ENCODE data around the gene NPPA. TPM values are rescaled to one million over a fixed set of nuclear protein-coding genes. Genes with fewer than 3 reads are reported as not detected.

NPPA gene
- total RNA-seq, 1 experiment from 2014 or later = not detected

DNA sequence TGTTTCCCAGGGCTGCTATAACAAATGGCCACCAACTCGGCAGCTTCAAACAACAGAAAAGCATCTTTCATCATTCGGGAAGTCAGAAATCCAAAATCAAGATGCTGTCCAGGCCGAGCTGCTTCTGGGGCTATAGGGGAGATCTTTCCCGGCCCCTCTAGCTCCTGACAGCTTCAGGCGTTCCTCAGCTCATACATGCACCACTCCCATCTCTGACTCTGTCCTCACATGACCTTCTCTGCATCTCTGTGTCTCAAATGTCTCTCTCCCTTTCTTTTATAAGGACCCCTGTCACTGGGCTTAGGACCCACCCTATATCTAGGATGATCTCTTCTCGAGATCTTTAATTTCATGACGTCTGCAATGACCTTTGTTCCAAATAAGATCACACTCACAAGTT lies 25.0 kb upstream of the NPPA start:
- Histone ChIP-seq H2AFZ (no peak overlapping the region), H3K4me3 (no peak overlapping the region), H4K20me1 (ENCODE audit: insufficient read depth) (no peaks in the 10 kb centered on the region), H3K36me3 (ENCODE audit: low read depth) (no peaks in the 10 kb centered on the region), H3K27ac (no peak overlapping the region), H3K4me2 (no peak overlapping the region), H3F3A (ENCODE audit: insufficient read depth, low read depth) (no peaks in the 10 kb centered on the region), H3K9me2 (ENCODE audit: insufficient read depth) (no peaks in the 10 kb centered on the region), H3K9me3 (ENCODE audit: insufficient read depth, low read depth) (no peaks in the 10 kb centered on the region), H3K27me3 (ENCODE audit: insufficient read depth, low read depth) (peaks cover 57% of the 10 kb centered on the region), H3K79me2 (ENCODE audit: low read depth) (no peaks in the 10 kb centered on the region), H3K4me1 (replicated peaks; ENCODE audit: insufficient read depth) (no peaks in the 10 kb centered on the region)
- ChIA-PET CTCF (no interaction called here), POLR2A (ENCODE audit: unreplicated experiment) (interaction anchor here (0.7 kb wide), 1 partner anchor 389 kb away, joined by 3 read pairs; no protein-coding TSS in a partner anchor)
- no peak for TF ChIP-seq EZH2 (IDR thresholded peaks at IDR 0.05; ENCODE audit: low read depth)
- BruUV-seq (replicated peaks) = no TSS peak
- DNase-seq = no peak
- intact Hi-C loops (cut with micrococcal nuclease; ENCODE audit: unreplicated experiment) = no loop called here

GRCh38 chr1:11869650-11870207 lies 22.1 kb upstream of the NPPA start:
- no peaks in the 10 kb centered on the region for H3F3A ChIP-seq (ENCODE audit: insufficient read depth, low read depth)
- H3K4me2 ChIP-seq = no peak overlapping the region
- POLR2A ChIA-PET (ENCODE audit: unreplicated experiment) = no interaction called here
- H3K4me1 ChIP-seq (replicated peaks; ENCODE audit: insufficient read depth) = no peaks in the 10 kb centered on the region
- H3K27ac ChIP-seq = no peak overlapping the region
- H3K79me2 ChIP-seq (ENCODE audit: low read depth) = no peaks in the 10 kb centered on the region
- H2AFZ ChIP-seq = no peak overlapping the region
- no peaks in the 10 kb centered on the region for H3K36me3 ChIP-seq (ENCODE audit: low read depth)
- TF ChIP-seq EZH2 (IDR thresholded peaks at IDR 0.05; ENCODE audit: low read depth) = no peak
- no peak for TF ChIP-seq CTCF (conservative IDR thresholded peaks at IDR 0.05)
- H3K4me3 ChIP-seq = no peak overlapping the region
- H3K27me3 ChIP-seq (ENCODE audit: insufficient read depth, low read depth) = peaks cover 53% of the 10 kb centered on the region
- H3K9me2 ChIP-seq (ENCODE audit: insufficient read depth) = no peaks in the 10 kb centered on the region
- H4K20me1 ChIP-seq (ENCODE audit: insufficient read depth) = no peaks in the 10 kb centered on the region
- no TSS peak for BruUV-seq (replicated peaks)
- no peaks in the 10 kb centered on the region for H3K9me3 ChIP-seq (ENCODE audit: insufficient read depth, low read depth)
- no peak for DNase-seq
- intact Hi-C loops (cut with micrococcal nuclease; ENCODE audit: unreplicated experiment) = no loop called here
- CTCF ChIA-PET = interaction anchor here (0.5 kb wide), 1 partner anchor 38 kb away, joined by 4 read pairs; no protein-coding TSS in a partner anchor

- ChIA-PET POLR2A (ENCODE audit: unreplicated experiment) (no interaction called here), CTCF (no interaction called here)
- H3K27ac ChIP-seq = no peak overlapping the region
- H3K79me2 ChIP-seq (ENCODE audit: low read depth) = no peaks in the 10 kb centered on the region
- no peak for TF ChIP-seq CTCF (conservative IDR thresholded peaks at IDR 0.05)
- no peak for TF ChIP-seq EZH2 (IDR thresholded peaks at IDR 0.05; ENCODE audit: low read depth)
- peaks cover 53% of the 10 kb centered on the region for H3K27me3 ChIP-seq (ENCODE audit: insufficient read depth, low read depth)
- no peaks in the 10 kb centered on the region for H3F3A ChIP-seq (ENCODE audit: insufficient read depth, low read depth)
- no peak overlapping the region for H3K4me2 ChIP-seq
- no peak overlapping the region for H2AFZ ChIP-seq
- no peaks in the 10 kb centered on the region for H3K4me1 ChIP-seq (replicated peaks; ENCODE audit: insufficient read depth)
- no peaks in the 10 kb centered on the region for H4K20me1 ChIP-seq (ENCODE audit: insufficient read depth)
- intact Hi-C loops (cut with micrococcal nuclease; ENCODE audit: unreplicated experiment) = no loop called here
- no peaks in the 10 kb centered on the region for H3K9me2 ChIP-seq (ENCODE audit: insufficient read depth)
- no peak for DNase-seq
- H3K9me3 ChIP-seq (ENCODE audit: insufficient read depth, low read depth) = no peaks in the 10 kb centered on the region
- H3K4me3 ChIP-seq = no peak overlapping the region
- BruUV-seq (replicated peaks) = no TSS peak
- H3K36me3 ChIP-seq (ENCODE audit: low read depth) = no peaks in the 10 kb centered on the region
Observed at GRCh38 chr1:11869104-11869503, 21.5 kb upstream of the NPPA start.
